Endothelial cell of umbilical vein (primary cell): Measurements from ENCODE around the gene ERBB2. TPM values are rescaled to one million over a fixed set of nuclear protein-coding genes. Genes with fewer than 3 reads are reported as not detected.

Experiments
- BruUV-seq: library from RNA; stranded (reverse); fragments of 400-500 nt; replicated peaks from 2 replicates; lab custom pipeline; 2021; lab: Mats Ljungman, UMichigan
- CTCF ChIA-PET: fragments of 300-600, 350-600 bp; sonication (Branson Sonifier 250); formaldehyde crosslinking; loops from one replicate; lab custom pipeline; 2021; ENCODE audit warnings: antibody characterized with exemption, inconsistent platforms; lab: Charles Lee
- POLR2A ChIA-PET: fragments of 300-600, 350-600 bp; sonication (Branson Sonifier 250); formaldehyde crosslinking; loops from one replicate; lab custom pipeline; 2021; ENCODE audit warnings: antibody characterized with exemption, inconsistent platforms; lab: Charles Lee
- DNase-seq: peaks from one replicate; pipeline ENCODE4 v3.0.0-alpha.2; 2011; ENCODE audit warnings: low read depth, low spot score
- FAIRE-seq: peaks from 2 replicates; lab custom pipeline; 2011; peaks lifted over from hg19 to GRCh38; lab: Jason Lieb, UNC
- H2AFZ ChIP-seq: 2 replicates; pipeline ENCODE4 v1.6.0; 2012; ENCODE audit warnings: low read depth, low read length, control low read depth, inconsistent platforms
- H3K27ac ChIP-seq: 2 replicates; pipeline ENCODE4 v1.5.1; 2011; ENCODE audit warnings: low read depth, mild to moderate bottlenecking, control low read depth, low read length, moderate library complexity; ENCODE audit not compliant: insufficient read depth
- H3K27me3 ChIP-seq, 2 experiments: 2 replicates each; pipeline versions ENCODE4 v1.6.0 to v1.6.1; 2011; ENCODE audit warnings: low read length in 2 of 2, mixed read lengths in 1 of 2; ENCODE audit not compliant: control insufficient read depth in 2 of 2, insufficient read depth in 2 of 2
- H3K36me3 ChIP-seq, 2 experiments: 2 replicates in 1 of 2; 3 replicates in 1 of 2; pipeline ENCODE4 v1.5.1; 2011; ENCODE audit warnings: low read length in 2 of 2, mild to moderate bottlenecking in 1 of 2, moderate library complexity in 1 of 2; ENCODE audit not compliant: control insufficient read depth in 2 of 2, insufficient read depth in 2 of 2; ENCODE audit errors: extremely low read depth in 1 of 2
- H3K4me1 ChIP-seq: 3 replicates; pipeline ENCODE4 v1.5.1; 2011; ENCODE audit warnings: mild to moderate bottlenecking, low read length; ENCODE audit not compliant: control insufficient read depth, insufficient read depth; ENCODE audit errors: extremely low read depth
- H3K4me2 ChIP-seq: 2 replicates; pipeline ENCODE4 v1.6.1; 2011; ENCODE audit warnings: low read length, control low read depth, mixed read lengths; ENCODE audit not compliant: insufficient read depth
- H3K4me3 ChIP-seq, 3 experiments: fragments of 200-600 bp in 1 of 3; sonication (generic), shearing (Covaris generic) in 1 of 3; replicated peaks in 1 of 3; 2 replicates each; pipeline ENCODE4 v1.5.1; 2011 to 2016; ENCODE audit warnings: control low read depth in 3 of 3, low read length in 3 of 3, mild to moderate bottlenecking in 2 of 3, inconsistent platforms in 1 of 3, low read depth in 1 of 3, moderate library complexity in 1 of 3; ENCODE audit not compliant: insufficient read depth in 1 of 3
- H3K79me2 ChIP-seq: 2 replicates; pipeline ENCODE4 v1.6.0; 2012; ENCODE audit warnings: low read length, inconsistent platforms; ENCODE audit not compliant: control insufficient read depth, insufficient read depth
- H3K9ac ChIP-seq: replicated peaks from 2 replicates; pipeline ENCODE3; 2011; ENCODE audit warnings: low read length, control low read depth; ENCODE audit not compliant: insufficient read depth; ENCODE audit errors: extremely low read depth
- H3K9me1 ChIP-seq: replicated peaks from 3 replicates; pipeline ENCODE4 v1.6.0; 2011; ENCODE audit warnings: mild to moderate bottlenecking, low read length; ENCODE audit not compliant: control insufficient read depth, insufficient read depth; ENCODE audit errors: extremely low read depth
- H3K9me3 ChIP-seq: replicated peaks from 2 replicates; pipeline ENCODE4 v1.5.1; 2012; ENCODE audit warnings: low read length, inconsistent platforms; ENCODE audit not compliant: control insufficient read depth, insufficient read depth
- H4K20me1 ChIP-seq: replicated peaks from 2 replicates; pipeline ENCODE3; 2011; ENCODE audit warnings: mild to moderate bottlenecking, low read length; ENCODE audit not compliant: control insufficient read depth, insufficient read depth; ENCODE audit errors: extremely low read depth
- EZH2 ChIP-seq: IDR thresholded peaks from 2 replicates; pipeline ENCODE4 v1.6.1; 2012; ENCODE audit warnings: borderline replicate concordance, low read depth, mild to moderate bottlenecking, moderate library complexity, low read length, inconsistent platforms; ENCODE audit not compliant: severe bottlenecking
- FOS ChIP-seq: IDR thresholded peaks from 2 replicates; pipeline ENCODE4 v1.6.1; 2011; ENCODE audit warnings: mild to moderate bottlenecking, low read length, moderate library complexity, borderline replicate concordance; ENCODE audit not compliant: insufficient read depth
- GATA2 ChIP-seq: IDR thresholded peaks from 2 replicates; pipeline ENCODE4 v1.7.0; 2011; ENCODE audit warnings: low read depth, mild to moderate bottlenecking, moderate library complexity, mixed read lengths, low read length; ENCODE audit not compliant: insufficient read length, insufficient read depth
- JUN ChIP-seq: IDR thresholded peaks from 2 replicates; pipeline ENCODE4 v1.6.1; 2011; ENCODE audit warnings: borderline replicate concordance, low read depth; ENCODE audit not compliant: insufficient read length, insufficient read depth
- MYC ChIP-seq: IDR thresholded peaks from one replicate; pipeline ENCODE4 v1.6.1; 2011; ENCODE audit warnings: mild to moderate bottlenecking, low read depth, low read length
- POLR2A ChIP-seq: IDR thresholded peaks from 2 replicates; pipeline ENCODE4 v1.6.1; 2012; ENCODE audit warnings: low read depth, mild to moderate bottlenecking, control low read depth, low read length
- POLR2AphosphoS5 ChIP-seq: IDR thresholded peaks from 2 replicates; pipeline ENCODE4 v1.6.1; 2012; ENCODE audit warnings: low read depth, mild to moderate bottlenecking, control low read depth, low read length, moderate library complexity; ENCODE audit not compliant: insufficient read depth
- dilution Hi-C: fragments of 300-500 bp; cut with MboI; formaldehyde crosslinking; loops from one replicate; pipeline ENCODE4 v1.15.0; 2019; ENCODE audit warnings: low sequenced_read_pairs; ENCODE audit not compliant: extremely low pct_ligation_motif_present
- intact Hi-C: fragments of 100-400 bp; cut with micrococcal nuclease; formaldehyde crosslinking; loops from one replicate; pipeline ENCODE4 v1.10.0; 2022
- polyA plus RNA-seq, 4 experiments: library from polyadenylated mRNA; depleted of rRNA in 3 of 4; stranded (reverse) in 3 of 4; unstranded in 1 of 4; fragments of >200 nt; gene quantifications; 2 replicates each; pipeline versions ENCODE4 v1.2.1 to v1.2.3, GENCODE V29; 2011 to 2012; ENCODE audit warnings: missing spikeins in 1 of 4
- total RNA-seq: library from RNA; stranded (reverse); gene quantifications from 2 replicates; pipeline ENCODE4 v1.2.3, GENCODE V29; 2021
- TF ChIP-seq, protein P1 (sequence below): IDR thresholded peaks from 2 replicates; pipeline ENCODE4 v1.6.1; 2011; ENCODE audit not compliant: insufficient read depth, insufficient read length
- TF ChIP-seq, protein P2 (sequence below), 2 donors: IDR thresholded peaks; 1 replicate in 1 of 2; 2 replicates in 1 of 2; pipeline ENCODE4 v1.5.1; 2011; ENCODE audit warnings: low read length in 2 of 2, mild to moderate bottlenecking in 2 of 2, moderate library complexity in 2 of 2, control low read depth in 1 of 2, inconsistent platforms in 1 of 2, low read depth in 1 of 2; ENCODE audit not compliant: insufficient read depth in 1 of 2; ENCODE audit errors: extremely low read depth in 1 of 2

Gene ERBB2
- total and polyA plus RNA-seq, 2 donors (not counting 3 experiments of a cell fraction or from before 2014, with no cell fraction given) = 20.6 to 32.9 TPM

DNA sequence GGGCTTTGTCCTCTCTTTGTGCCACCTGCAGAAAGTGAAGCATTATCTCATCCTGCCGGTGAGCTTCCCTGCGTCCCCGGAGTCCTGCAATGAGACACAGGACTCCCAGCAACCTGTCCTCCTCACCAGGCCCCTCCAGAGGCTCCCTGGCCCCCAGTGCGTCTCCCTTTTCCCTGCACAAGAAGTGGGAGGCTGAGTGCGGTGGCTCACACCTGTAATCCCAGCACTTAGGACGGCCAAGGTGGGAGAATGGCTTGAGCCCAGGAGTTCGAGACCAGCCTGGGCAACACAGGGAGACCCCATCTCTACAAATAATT, 46.2 kb downstream of the ERBB2 start:
- DNase-seq = no peak
- Histone ChIP-seq H3K79me2 (no peaks in the 10 kb centered on the region), H3K4me2 (no peak overlapping the region), H3K9me3 (no peaks in the 10 kb centered on the region), H3K27me3 (peaks cover 0 to 10% of the 10 kb centered on the region in 2 experiments), H3K9ac (no peak overlapping the region), H3K9me1 (no peaks in the 10 kb centered on the region), H3K4me1 (peaks cover 7% of the 10 kb centered on the region), H3K4me3 (no peak overlapping the region), H3K27ac (no peak overlapping the region), H2AFZ (no peak overlapping the region), H4K20me1 (no peaks in the 10 kb centered on the region), H3K36me3 (no peaks in the 10 kb centered on the region)
- dilution Hi-C loops (loop anchor here (10.0 kb wide), 1 partner anchor 111 kb away; the partner anchor contains the start of gene STARD3), intact Hi-C loops (no loop called here)
- FAIRE-seq = no peak
- BruUV-seq = no TSS peak
- ChIA-PET POLR2A (no interaction called here), CTCF (interaction anchor here (1.5 kb wide), 1 partner anchor 124 kb away, joined by 3 read pairs; no protein-coding TSS in a partner anchor)
- TF ChIP-seq POLR2AphosphoS5 (no peak), EZH2 (no peak), FOS (no peak), POLR2A (no peak), MYC (no peak), GATA2 (no peak), JUN (no peak)
- TF ChIP-seq, protein P1, sequence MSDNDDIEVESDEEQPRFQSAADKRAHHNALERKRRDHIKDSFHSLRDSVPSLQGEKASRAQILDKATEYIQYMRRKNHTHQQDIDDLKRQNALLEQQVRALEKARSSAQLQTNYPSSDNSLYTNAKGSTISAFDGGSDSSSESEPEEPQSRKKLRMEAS = no peak
- TF ChIP-seq, protein P2, sequence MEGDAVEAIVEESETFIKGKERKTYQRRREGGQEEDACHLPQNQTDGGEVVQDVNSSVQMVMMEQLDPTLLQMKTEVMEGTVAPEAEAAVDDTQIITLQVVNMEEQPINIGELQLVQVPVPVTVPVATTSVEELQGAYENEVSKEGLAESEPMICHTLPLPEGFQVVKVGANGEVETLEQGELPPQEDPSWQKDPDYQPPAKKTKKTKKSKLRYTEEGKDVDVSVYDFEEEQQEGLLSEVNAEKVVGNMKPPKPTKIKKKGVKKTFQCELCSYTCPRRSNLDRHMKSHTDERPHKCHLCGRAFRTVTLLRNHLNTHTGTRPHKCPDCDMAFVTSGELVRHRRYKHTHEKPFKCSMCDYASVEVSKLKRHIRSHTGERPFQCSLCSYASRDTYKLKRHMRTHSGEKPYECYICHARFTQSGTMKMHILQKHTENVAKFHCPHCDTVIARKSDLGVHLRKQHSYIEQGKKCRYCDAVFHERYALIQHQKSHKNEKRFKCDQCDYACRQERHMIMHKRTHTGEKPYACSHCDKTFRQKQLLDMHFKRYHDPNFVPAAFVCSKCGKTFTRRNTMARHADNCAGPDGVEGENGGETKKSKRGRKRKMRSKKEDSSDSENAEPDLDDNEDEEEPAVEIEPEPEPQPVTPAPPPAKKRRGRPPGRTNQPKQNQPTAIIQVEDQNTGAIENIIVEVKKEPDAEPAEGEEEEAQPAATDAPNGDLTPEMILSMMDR (IDR thresholded peaks at IDR 0.05; ENCODE audit: extremely low read depth in 1 of 2, insufficient read depth in 1 of 2, low read depth in 1 of 2, low read length in 2 of 2) = no peak
